OCI-LY7 (cell line): ENCODE data around the gene DNASE1. TPM values are rescaled to one million over a fixed set of nuclear protein-coding genes. Genes with fewer than 3 reads are reported as not detected.

Source experiments
- BruUV-seq: library from RNA; stranded (reverse); fragments of 400-500 nt; replicated peaks from 2 replicates; lab custom pipeline; 2021; lab: Mats Ljungman, UMichigan
- CTCF ChIA-PET: fragments of 300-600 bp; sonication (Branson Sonifier 250); formaldehyde crosslinking; loops from one replicate; lab custom pipeline; 2022; ENCODE audit warnings: antibody characterized with exemption; ENCODE audit not compliant: unreplicated experiment; lab: Charles Lee
- POLR2A ChIA-PET: fragments of 300-600 bp; sonication (Branson Sonifier 250); formaldehyde crosslinking; loops from one replicate; lab custom pipeline; 2022; ENCODE audit warnings: antibody characterized with exemption; lab: Charles Lee
- DNase-seq: peaks from one replicate; pipeline ENCODE4 v3.0.0-alpha.2; 2015; ENCODE audit warnings: low spot score
- H2AFZ ChIP-seq: fragments of 200-600 bp; sonication (generic), shearing (Covaris generic); 2 replicates; pipeline ENCODE4 v1.6.1; 2014; ENCODE audit warnings: mild to moderate bottlenecking, antibody characterized with exemption, low read length, moderate library complexity
- H3K27ac ChIP-seq: fragments of 200-600 bp; sonication (generic); 2 replicates; pipeline ENCODE4 v1.5.1; 2014; ENCODE audit warnings: mixed run types, low read depth, mild to moderate bottlenecking, moderate library complexity, low read length, inconsistent platforms; ENCODE audit not compliant: poor library complexity, severe bottlenecking
- H3K36me3 ChIP-seq: fragments of 200-600 bp; sonication (generic); 2 replicates; pipeline ENCODE4 v1.6.1; 2014; ENCODE audit warnings: mild to moderate bottlenecking, antibody characterized with exemption, low read length, moderate library complexity, mixed read lengths; ENCODE audit not compliant: insufficient read depth
- H3K4me1 ChIP-seq: fragments of 200-600 bp; sonication (generic); 2 replicates; pipeline ENCODE4 v1.5.1; 2014; ENCODE audit warnings: mild to moderate bottlenecking, low read length; ENCODE audit not compliant: insufficient read depth, poor library complexity, severe bottlenecking
- H3K4me2 ChIP-seq: fragments of 200-600 bp; sonication (generic); 2 replicates; pipeline ENCODE4 v1.6.1; 2014; ENCODE audit warnings: mild to moderate bottlenecking, low read length
- H3K4me3 ChIP-seq: fragments of 200-600 bp; sonication (generic); 2 replicates; pipeline ENCODE4 v1.5.1; 2014; ENCODE audit warnings: mild to moderate bottlenecking, low read depth, low read length; ENCODE audit not compliant: poor library complexity, severe bottlenecking
- H3K79me2 ChIP-seq: fragments of 200-600 bp; sonication (generic); 2 replicates; pipeline ENCODE4 v1.6.1; 2016; ENCODE audit warnings: low read depth, mild to moderate bottlenecking, low read length, moderate library complexity, mixed read lengths; ENCODE audit not compliant: insufficient read depth
- H3K9me2 ChIP-seq: fragments of 200-600 bp; sonication (generic); 2 replicates; pipeline ENCODE4 v1.6.1; 2016; ENCODE audit warnings: mild to moderate bottlenecking, low read length, mixed read lengths; ENCODE audit not compliant: insufficient read depth
- H3K9me3 ChIP-seq: fragments of 200-600 bp; sonication (generic); 2 replicates; pipeline ENCODE4 v1.6.1; 2014; ENCODE audit warnings: mild to moderate bottlenecking, mixed run types, low read length, mixed read lengths
- H4K20me1 ChIP-seq: fragments of 200-600 bp; sonication (generic); 2 replicates; pipeline ENCODE4 v1.6.1; 2014; ENCODE audit warnings: mild to moderate bottlenecking, antibody characterized with exemption, low read length, moderate library complexity, mixed read lengths; ENCODE audit not compliant: insufficient read depth
- CTCF ChIP-seq: fragments of 200-600 bp; sonication (generic); conservative IDR thresholded peaks from 2 replicates; pipeline ENCODE4 v1.5.1; 2014; ENCODE audit warnings: mild to moderate bottlenecking, antibody characterized with exemption, low read length, moderate library complexity, mixed read lengths
- EZH2phosphoT487 ChIP-seq: fragments of 200-600 bp; sonication (generic); IDR thresholded peaks from 2 replicates; pipeline ENCODE4 v1.6.1; 2018; ENCODE audit warnings: low read depth, borderline replicate concordance, mild to moderate bottlenecking, mixed run types, antibody characterized with exemption, low read length, moderate library complexity, mixed read lengths
- intact Hi-C: fragments of 100-400 bp; cut with micrococcal nuclease; formaldehyde crosslinking; loops from one replicate; pipeline ENCODE4 v1.10.0; 2022; ENCODE audit not compliant: unreplicated experiment
- total RNA-seq, 2 experiments: library from RNA; depleted of rRNA in 1 of 2; stranded (reverse); fragments of >200 nt in 1 of 2; shearing (Covaris generic) in 1 of 2; gene quantifications; 2 replicates each; pipeline ENCODE4 v1.2.3, GENCODE V29; 2014 to 2022

Gene DNASE1
- total RNA-seq, 2 experiments from 2014 or later, result 45.5 to 84.8 TPM

- BruUV-seq, result no TSS peak
- Histone ChIP-seq H3K9me2 (no peaks in the 10 kb centered on the region), H3K4me1 (no peaks in the 10 kb centered on the region), H3K4me2 (no peak overlapping the region), H3K27ac (no peak overlapping the region), H3K36me3 (peaks cover 91% of the 10 kb centered on the region), H2AFZ (no peak overlapping the region), H3K4me3 (no peak overlapping the region), H3K79me2 (no peaks in the 10 kb centered on the region), H4K20me1 (no peaks in the 10 kb centered on the region), H3K9me3 (no peaks in the 10 kb centered on the region)
- POLR2A ChIA-PET, result no interaction called here
- no peak for DNase-seq
- intact Hi-C loops, result no loop called here
- no peak for TF ChIP-seq EZH2phosphoT487
- CTCF ChIA-PET, result no interaction called here
These were observed 19.3 kb downstream of the DNASE1 start for GRCh38 chr16:3673676-3674377.

- no peak for TF ChIP-seq EZH2phosphoT487
- TF ChIP-seq CTCF, result no peak
- Histone ChIP-seq H3K4me1 (no peaks in the 10 kb centered on the region), H2AFZ (no peak overlapping the region), H3K9me3 (no peaks in the 10 kb centered on the region), H3K9me2 (no peaks in the 10 kb centered on the region), H3K4me3 (no peak overlapping the region), H3K27ac (no peak overlapping the region), H3K79me2 (no peaks in the 10 kb centered on the region), H3K4me2 (no peak overlapping the region), H4K20me1 (no peaks in the 10 kb centered on the region), H3K36me3 (peaks cover 94% of the 10 kb centered on the region)
- intact Hi-C loops, result no loop called here
- no peak for DNase-seq
- POLR2A ChIA-PET, result no interaction called here
- CTCF ChIA-PET, result no interaction called here
- no TSS peak for BruUV-seq
These were observed 20.2 kb downstream of the DNASE1 start for GRCh38 chr16:3674513-3675295.

- Histone ChIP-seq H3K27ac (no peak overlapping the region), H4K20me1 (no peaks in the 10 kb centered on the region), H3K4me1 (no peaks in the 10 kb centered on the region), H3K9me2 (no peaks in the 10 kb centered on the region), H3K4me2 (no peak overlapping the region), H3K79me2 (no peaks in the 10 kb centered on the region), H3K36me3 (peaks cover 96% of the 10 kb centered on the region), H2AFZ (no peak overlapping the region), H3K9me3 (no peaks in the 10 kb centered on the region), H3K4me3 (no peak overlapping the region)
- ChIA-PET POLR2A (no interaction called here), CTCF (no interaction called here)
- intact Hi-C loops, result no loop called here
- no peak for DNase-seq
- BruUV-seq, result no TSS peak
- no peak for TF ChIP-seq CTCF
These were observed 21.2 kb downstream of the DNASE1 start for GRCh38 chr16:3675601-3676130.
